Measurements from ENCODE around the gene RPLP2.

DNA sequence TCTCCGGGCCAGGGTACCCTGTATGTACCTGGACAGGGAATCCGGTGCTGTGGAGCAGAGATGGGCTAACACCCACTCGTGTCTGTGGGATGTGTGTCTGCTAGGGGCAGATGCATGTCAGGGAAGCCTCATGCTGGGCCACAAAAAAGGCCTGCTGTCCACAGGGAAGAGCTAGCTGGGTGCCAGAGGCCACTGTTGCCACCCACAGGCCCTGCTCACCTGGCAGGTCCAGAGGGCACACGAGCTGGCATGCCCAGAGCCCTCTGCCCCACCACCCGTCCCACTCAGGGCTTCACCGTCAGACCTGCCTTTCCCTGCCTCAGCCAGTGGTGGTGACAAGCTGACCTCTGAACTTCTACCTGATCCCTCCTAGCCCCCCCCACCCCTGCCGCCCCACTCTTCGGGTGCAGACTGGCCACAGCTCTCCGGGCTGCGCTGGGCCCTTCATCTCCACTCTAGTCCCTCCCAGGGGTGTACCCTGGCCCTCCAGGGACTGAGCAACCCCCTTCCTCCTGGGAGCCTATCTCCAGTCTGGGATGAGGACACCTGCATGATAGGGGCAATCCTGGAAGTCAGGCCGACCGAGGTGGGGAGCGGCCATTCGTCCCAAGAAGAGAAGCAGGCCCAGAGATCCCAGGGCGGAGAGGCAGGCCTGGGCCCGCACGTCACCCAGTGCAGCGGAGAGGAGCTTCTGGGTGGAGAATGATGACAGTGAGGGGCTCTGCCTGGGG, 13.0 kb upstream of the RPLP2 start:
- TF ChIP-seq, protein P1, sequence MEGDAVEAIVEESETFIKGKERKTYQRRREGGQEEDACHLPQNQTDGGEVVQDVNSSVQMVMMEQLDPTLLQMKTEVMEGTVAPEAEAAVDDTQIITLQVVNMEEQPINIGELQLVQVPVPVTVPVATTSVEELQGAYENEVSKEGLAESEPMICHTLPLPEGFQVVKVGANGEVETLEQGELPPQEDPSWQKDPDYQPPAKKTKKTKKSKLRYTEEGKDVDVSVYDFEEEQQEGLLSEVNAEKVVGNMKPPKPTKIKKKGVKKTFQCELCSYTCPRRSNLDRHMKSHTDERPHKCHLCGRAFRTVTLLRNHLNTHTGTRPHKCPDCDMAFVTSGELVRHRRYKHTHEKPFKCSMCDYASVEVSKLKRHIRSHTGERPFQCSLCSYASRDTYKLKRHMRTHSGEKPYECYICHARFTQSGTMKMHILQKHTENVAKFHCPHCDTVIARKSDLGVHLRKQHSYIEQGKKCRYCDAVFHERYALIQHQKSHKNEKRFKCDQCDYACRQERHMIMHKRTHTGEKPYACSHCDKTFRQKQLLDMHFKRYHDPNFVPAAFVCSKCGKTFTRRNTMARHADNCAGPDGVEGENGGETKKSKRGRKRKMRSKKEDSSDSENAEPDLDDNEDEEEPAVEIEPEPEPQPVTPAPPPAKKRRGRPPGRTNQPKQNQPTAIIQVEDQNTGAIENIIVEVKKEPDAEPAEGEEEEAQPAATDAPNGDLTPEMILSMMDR (IDR thresholded peaks at IDR 0.05) = no peak
- TF ChIP-seq EZH2phosphoT487 (IDR thresholded peaks at IDR 0.05) = no peak

Measured in neural progenitor cell (in vitro differentiated cells).